ENCODE measurements around the gene NAT14.

Gene NAT14, protein sequence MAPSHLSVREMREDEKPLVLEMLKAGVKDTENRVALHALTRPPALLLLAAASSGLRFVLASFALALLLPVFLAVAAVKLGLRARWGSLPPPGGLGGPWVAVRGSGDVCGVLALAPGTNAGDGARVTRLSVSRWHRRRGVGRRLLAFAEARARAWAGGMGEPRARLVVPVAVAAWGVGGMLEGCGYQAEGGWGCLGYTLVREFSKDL

DNA sequence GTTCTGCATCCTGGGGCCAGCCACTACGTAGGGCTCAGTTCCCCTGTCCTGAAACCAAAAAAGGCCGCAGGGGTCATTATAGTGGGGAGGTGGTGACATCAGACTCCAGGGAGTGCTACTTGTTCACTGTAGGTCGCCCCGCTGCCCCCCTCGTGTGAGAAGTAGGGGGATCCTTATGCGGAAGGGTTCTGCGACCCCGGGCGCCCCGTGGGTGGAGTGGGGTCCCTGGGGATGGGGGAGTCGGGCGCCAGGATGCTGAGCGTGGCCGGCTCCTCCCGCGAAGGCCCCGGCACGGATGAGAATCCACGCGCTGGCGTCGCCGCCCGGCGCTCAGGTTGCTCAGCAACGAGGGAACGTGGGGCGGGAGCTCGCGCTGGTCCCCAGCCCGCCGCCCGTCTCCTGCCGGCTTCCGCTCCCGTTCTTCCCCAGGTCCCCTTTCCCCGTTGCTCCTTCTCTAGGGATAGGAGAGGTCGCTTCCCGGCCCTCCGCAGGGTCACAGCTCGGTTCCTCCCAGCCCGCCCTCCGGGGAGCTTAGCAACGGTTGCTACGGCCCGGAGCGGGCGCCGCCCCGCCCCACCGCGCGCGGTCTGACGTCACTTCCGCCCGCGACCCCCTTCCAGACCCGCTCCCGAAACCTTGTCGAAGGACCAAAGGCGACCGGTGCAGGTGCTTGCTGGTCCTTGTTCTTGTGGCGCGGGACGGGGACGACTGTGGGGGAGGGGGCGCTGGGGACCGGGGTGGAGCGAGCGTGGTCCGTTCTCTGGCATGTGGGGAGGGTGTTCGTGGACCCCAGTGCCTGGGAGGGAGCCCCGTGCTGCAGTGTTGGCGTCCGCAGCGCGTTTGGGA is at the start of gene NAT14:
TSS of gene NAT14 (plus strand) at position 596 of the 846 bp plus-strand sequence. CDS start 521 bp downstream, outside the sequence.
- H3K4me3 ChIP-seq (ENCODE audit: low read depth, low read length) = peak within 1 kb of the TSS; percentile 85
- no peak for TF ChIP-seq CTCF (IDR thresholded peaks at IDR 0.05; ENCODE audit: borderline replicate concordance, insufficient read depth, low read depth, low read length)

GRCh38 chr19:55436847-55437246 is 48.1 kb upstream of the NAT14 start:
- TF ChIP-seq CTCF (IDR thresholded peaks at IDR 0.05; ENCODE audit: borderline replicate concordance, insufficient read depth, low read depth, low read length) = no peak
- H3K4me3 ChIP-seq (ENCODE audit: low read depth, low read length) = no peak overlapping the region

- no peak overlapping the region for H3K4me3 ChIP-seq (ENCODE audit: low read depth, low read length)
- TF ChIP-seq CTCF (IDR thresholded peaks at IDR 0.05; ENCODE audit: borderline replicate concordance, insufficient read depth, low read depth, low read length) = no peak
Measured at GRCh38 chr19:55437410-55437809, 47.6 kb upstream of the NAT14 start.

DNA sequence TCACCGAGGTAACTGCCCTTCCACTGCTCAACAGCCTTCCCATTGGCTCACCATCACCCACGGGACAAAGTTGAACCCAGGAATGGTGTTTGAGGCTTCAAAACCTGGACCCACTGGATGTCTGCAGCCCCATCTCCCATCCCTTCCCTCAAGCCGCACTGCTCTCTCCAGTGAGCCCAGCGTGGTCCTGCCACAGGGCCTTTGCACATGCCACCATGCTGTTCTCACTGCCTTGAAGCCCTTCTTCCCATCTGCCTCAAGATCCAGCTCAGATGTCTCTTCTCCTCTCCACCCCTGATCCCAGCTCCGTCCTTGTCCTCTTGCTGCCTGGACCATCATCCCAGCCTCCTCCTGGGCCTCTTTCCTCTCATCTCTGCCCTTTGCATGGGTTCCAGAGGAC is 45.9 kb upstream of the NAT14 start:
- no peak overlapping the region for H3K4me3 ChIP-seq (ENCODE audit: low read depth, low read length)
- TF ChIP-seq CTCF (IDR thresholded peaks at IDR 0.05; ENCODE audit: borderline replicate concordance, insufficient read depth, low read depth, low read length) = no peak

GRCh38 chr19:55440411-55441105 is 44.4 kb upstream of the NAT14 start:
- no peak for TF ChIP-seq CTCF (IDR thresholded peaks at IDR 0.05; ENCODE audit: borderline replicate concordance, insufficient read depth, low read depth, low read length)
- H3K4me3 ChIP-seq (ENCODE audit: low read depth, low read length) = no peak overlapping the region

DNA sequence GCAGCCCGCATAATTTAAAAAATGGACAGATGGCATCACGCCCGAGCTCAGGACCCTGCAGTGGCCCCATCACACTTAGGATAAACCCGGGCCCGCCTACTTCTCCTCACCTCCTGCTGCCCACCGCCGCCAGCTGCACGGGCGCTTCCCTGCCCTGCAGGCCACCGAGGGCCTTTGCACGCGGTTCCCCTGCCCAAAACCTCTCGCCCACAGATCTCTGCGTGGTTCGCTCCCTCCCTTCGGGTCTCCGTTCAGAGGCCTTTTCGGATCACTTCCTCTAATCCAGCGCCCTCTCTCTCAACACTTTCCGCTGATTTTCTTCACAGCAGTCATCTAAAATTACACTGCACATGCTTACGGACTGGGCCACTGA is 43.7 kb upstream of the NAT14 start:
- no peak for TF ChIP-seq CTCF (IDR thresholded peaks at IDR 0.05; ENCODE audit: borderline replicate concordance, insufficient read depth, low read depth, low read length)
- no peak overlapping the region for H3K4me3 ChIP-seq (ENCODE audit: low read depth, low read length)

Data from GM12875 (cell line).